Measurements from ENCODE around the gene NPIPA5. TPM values are rescaled to one million over a fixed set of nuclear protein-coding genes. Genes with fewer than 3 reads are reported as not detected.
"Not testable (repeated sequence)": the region's sequence is repeated elsewhere in the genome, so short reads cannot be mapped to it uniquely, and the experiment has no call there.

NPIPA5 gene
- total and polyA plus RNA-seq, 3 experiments from 2014 or later = 0.77 to 16.7 (median 12.4) TPM

DNA sequence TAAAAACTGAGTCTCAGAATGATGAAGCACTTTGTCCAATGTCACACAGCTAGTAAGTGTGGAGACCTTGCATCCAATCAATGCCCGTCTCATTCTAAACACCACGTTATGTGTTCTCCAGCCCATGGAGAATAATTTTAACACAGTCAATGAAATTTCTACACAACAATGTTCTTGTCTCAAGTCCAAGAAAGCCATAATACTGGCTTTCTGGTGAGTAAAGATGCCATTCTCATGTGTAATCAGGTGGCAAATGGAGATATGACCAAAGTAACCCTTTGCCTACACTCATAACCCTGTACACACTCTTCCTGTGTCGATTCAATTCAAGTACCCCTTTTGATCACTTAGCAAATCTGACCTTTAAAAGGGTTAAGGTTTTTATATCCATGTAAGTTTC, 4.7 kb upstream of the NPIPA5 start:
- H3K4me1 ChIP-seq (ENCODE audit: insufficient read depth, low read length); POLR2A ChIA-PET; DNase-seq; H3K9me3 ChIP-seq (ENCODE audit: low read length); H3K4me3 Mint-ChIP-seq; H3K36me3 Mint-ChIP-seq; H3K27me3 ChIP-seq (ENCODE audit: insufficient read depth, low read length, poor library complexity, severe bottlenecking); H3K27ac ChIP-seq (ENCODE audit: low read depth, low read length); H3K27ac Mint-ChIP-seq; H3K4me1 Mint-ChIP-seq; CTCF ChIA-PET; H3K4me3 ChIP-seq (ENCODE audit: low read length); H3K36me3 ChIP-seq (ENCODE audit: insufficient read depth, low read length); H3K27me3 Mint-ChIP-seq; H3K9me3 Mint-ChIP-seq: not testable (repeated sequence)

DNA sequence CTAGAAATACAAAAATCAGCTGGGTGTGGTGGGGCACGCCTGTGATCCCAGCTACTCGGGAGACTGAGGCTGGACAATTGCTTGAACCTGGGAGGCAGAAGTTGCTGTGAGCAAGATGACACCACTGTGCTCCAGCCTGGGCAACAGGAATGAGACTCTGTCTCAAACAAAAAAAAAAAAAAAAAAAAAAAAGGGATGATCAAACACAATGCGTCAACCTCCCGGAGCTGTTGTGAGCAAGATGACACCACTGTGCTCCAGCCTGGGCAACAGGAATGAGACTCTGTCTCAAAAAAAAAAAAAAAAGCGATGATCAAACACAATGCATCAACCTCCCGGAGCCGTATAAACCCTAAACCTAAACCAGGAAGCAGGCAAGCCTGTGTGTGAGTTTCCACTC, 20.6 kb downstream of the NPIPA5 start:
- H3K27ac ChIP-seq (ENCODE audit: low read depth, low read length); POLR2A ChIA-PET; H3K4me1 ChIP-seq (ENCODE audit: insufficient read depth, low read length); H3K27me3 ChIP-seq (ENCODE audit: insufficient read depth, low read length, poor library complexity, severe bottlenecking); CTCF ChIA-PET; H3K36me3 Mint-ChIP-seq; H3K9me3 ChIP-seq (ENCODE audit: low read length); H3K4me1 Mint-ChIP-seq; H3K27me3 Mint-ChIP-seq; H3K4me3 Mint-ChIP-seq; H3K36me3 ChIP-seq (ENCODE audit: insufficient read depth, low read length); H3K9me3 Mint-ChIP-seq; H3K27ac Mint-ChIP-seq; H3K4me3 ChIP-seq (ENCODE audit: low read length); DNase-seq: not testable (repeated sequence)

DNA sequence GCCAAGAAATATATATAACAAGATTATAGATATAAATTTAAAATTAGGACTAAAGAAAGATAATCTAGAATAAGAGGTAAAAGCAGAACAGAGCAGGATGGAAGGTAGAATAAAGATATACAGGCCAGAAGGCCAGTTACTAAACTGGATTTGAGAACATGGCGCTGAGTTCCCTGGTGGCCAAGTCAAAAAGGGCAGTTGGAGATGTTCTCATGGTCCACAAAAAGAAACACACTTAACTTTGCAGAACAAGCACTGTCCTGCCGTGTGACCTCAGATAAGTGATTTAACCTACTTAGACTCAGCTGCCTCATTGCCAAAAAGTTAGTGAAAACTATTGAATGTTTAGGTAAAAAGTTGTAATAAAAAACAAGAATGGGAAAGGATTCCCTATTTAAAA, 23.2 kb downstream of the NPIPA5 start:
- H3K27me3 Mint-ChIP-seq; H3K4me3 ChIP-seq (ENCODE audit: low read length); H3K4me1 Mint-ChIP-seq; H3K9me3 Mint-ChIP-seq; H3K36me3 Mint-ChIP-seq; H3K4me3 Mint-ChIP-seq; H3K27ac ChIP-seq (ENCODE audit: low read depth, low read length); H3K36me3 ChIP-seq (ENCODE audit: insufficient read depth, low read length); H3K27ac Mint-ChIP-seq; POLR2A ChIA-PET; H3K27me3 ChIP-seq (ENCODE audit: insufficient read depth, low read length, poor library complexity, severe bottlenecking); H3K9me3 ChIP-seq (ENCODE audit: low read length); DNase-seq; H3K4me1 ChIP-seq (ENCODE audit: insufficient read depth, low read length); CTCF ChIA-PET: not testable (repeated sequence)

DNA sequence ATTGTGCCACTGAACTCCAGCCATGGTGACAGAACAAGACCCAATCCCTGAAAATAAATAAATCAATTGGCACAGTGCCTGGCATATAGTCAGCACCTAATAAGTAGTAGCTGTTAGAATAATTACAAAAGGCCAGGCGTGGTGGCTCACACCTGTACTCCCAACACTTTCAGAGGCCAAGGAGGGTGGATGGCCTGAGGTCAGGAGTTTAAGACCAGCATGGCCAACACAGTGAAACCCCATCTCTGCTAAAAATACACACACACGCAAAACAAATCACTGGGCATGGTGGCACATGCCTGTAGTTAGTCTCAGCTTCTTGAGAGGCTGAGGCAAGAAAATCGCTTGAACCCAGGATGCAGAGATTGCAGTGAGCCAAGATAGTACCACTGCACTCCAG, 25.2 kb downstream of the NPIPA5 start:
- H3K27ac ChIP-seq (ENCODE audit: low read depth, low read length); H3K9me3 Mint-ChIP-seq; H3K4me3 ChIP-seq (ENCODE audit: low read length); DNase-seq; H3K36me3 ChIP-seq (ENCODE audit: insufficient read depth, low read length); H3K27me3 ChIP-seq (ENCODE audit: insufficient read depth, low read length, poor library complexity, severe bottlenecking); H3K27me3 Mint-ChIP-seq; CTCF ChIA-PET; H3K9me3 ChIP-seq (ENCODE audit: low read length); POLR2A ChIA-PET; H3K27ac Mint-ChIP-seq; H3K4me1 Mint-ChIP-seq; H3K36me3 Mint-ChIP-seq; H3K4me1 ChIP-seq (ENCODE audit: insufficient read depth, low read length); H3K4me3 Mint-ChIP-seq: not testable (repeated sequence)

DNA sequence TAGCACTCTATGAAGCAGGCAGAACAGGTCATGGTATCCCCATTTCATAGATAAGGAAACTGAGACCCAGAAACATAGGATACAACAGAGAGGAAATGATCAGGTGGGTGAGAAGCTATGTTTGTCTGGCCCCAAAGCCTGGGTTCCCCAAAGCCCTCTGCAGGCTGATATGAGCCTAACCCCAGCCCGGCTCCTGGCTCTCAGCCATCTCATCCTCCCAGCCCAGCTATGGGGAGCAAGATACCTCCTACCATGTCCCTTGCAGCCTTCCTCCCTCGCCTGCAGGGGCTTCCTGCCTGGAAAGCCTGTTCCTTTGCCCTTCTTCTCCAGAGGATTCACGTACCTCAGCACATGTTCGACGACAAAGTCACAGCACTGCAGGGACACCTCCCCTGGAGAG, 26.3 kb downstream of the NPIPA5 start:
- H3K4me1 Mint-ChIP-seq; DNase-seq; H3K27ac ChIP-seq (ENCODE audit: low read depth, low read length); H3K4me1 ChIP-seq (ENCODE audit: insufficient read depth, low read length); H3K36me3 Mint-ChIP-seq; CTCF ChIA-PET; H3K4me3 Mint-ChIP-seq; H3K27me3 Mint-ChIP-seq; H3K36me3 ChIP-seq (ENCODE audit: insufficient read depth, low read length); POLR2A ChIA-PET; H3K9me3 Mint-ChIP-seq; H3K9me3 ChIP-seq (ENCODE audit: low read length); H3K27me3 ChIP-seq (ENCODE audit: insufficient read depth, low read length, poor library complexity, severe bottlenecking); H3K27ac Mint-ChIP-seq; H3K4me3 ChIP-seq (ENCODE audit: low read length): not testable (repeated sequence)

GRCh38 chr16:15351251-15351650, 26.8 kb downstream of the NPIPA5 start:
- H3K27me3 Mint-ChIP-seq; H3K36me3 Mint-ChIP-seq; H3K4me3 ChIP-seq (ENCODE audit: low read length); H3K27me3 ChIP-seq (ENCODE audit: insufficient read depth, low read length, poor library complexity, severe bottlenecking); H3K4me1 Mint-ChIP-seq; H3K36me3 ChIP-seq (ENCODE audit: insufficient read depth, low read length); POLR2A ChIA-PET; H3K27ac ChIP-seq (ENCODE audit: low read depth, low read length); H3K4me1 ChIP-seq (ENCODE audit: insufficient read depth, low read length); H3K9me3 Mint-ChIP-seq; H3K9me3 ChIP-seq (ENCODE audit: low read length); CTCF ChIA-PET; DNase-seq; H3K27ac Mint-ChIP-seq; H3K4me3 Mint-ChIP-seq: not testable (repeated sequence)

GRCh38 chr16:15348721-15349120, 29.4 kb downstream of the NPIPA5 start:
- H3K9me3 Mint-ChIP-seq; H3K27ac Mint-ChIP-seq; POLR2A ChIA-PET; H3K36me3 ChIP-seq (ENCODE audit: insufficient read depth, low read length); H3K4me1 Mint-ChIP-seq; H3K27me3 Mint-ChIP-seq; CTCF ChIA-PET; H3K36me3 Mint-ChIP-seq; H3K27ac ChIP-seq (ENCODE audit: low read depth, low read length); H3K4me3 ChIP-seq (ENCODE audit: low read length); H3K27me3 ChIP-seq (ENCODE audit: insufficient read depth, low read length, poor library complexity, severe bottlenecking); H3K4me1 ChIP-seq (ENCODE audit: insufficient read depth, low read length); H3K4me3 Mint-ChIP-seq; H3K9me3 ChIP-seq (ENCODE audit: low read length); DNase-seq: not testable (repeated sequence)

DNA sequence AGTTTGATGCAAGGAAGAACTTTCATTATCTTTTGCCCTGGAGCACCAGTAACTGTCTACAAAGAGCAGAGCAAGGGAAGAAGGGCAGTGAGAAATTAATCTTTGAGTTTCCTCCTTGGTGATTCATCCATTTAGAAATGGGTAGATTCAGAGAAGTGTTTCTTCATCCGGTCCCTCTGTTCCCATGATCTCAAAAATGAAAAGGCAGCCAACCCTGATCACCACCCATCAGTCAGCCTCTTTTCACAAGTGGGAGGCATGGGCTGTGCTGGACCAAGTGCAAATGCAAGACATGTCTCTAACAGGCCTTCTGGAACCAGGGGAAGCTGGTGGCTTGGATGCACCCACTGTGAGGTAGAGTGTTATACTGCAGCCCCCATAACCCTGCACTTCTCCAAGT, 35.8 kb downstream of the NPIPA5 start:
- H3K27me3 ChIP-seq (ENCODE audit: insufficient read depth, low read length, poor library complexity, severe bottlenecking); H3K27ac Mint-ChIP-seq; H3K27me3 Mint-ChIP-seq; H3K36me3 ChIP-seq (ENCODE audit: insufficient read depth, low read length); POLR2A ChIA-PET; H3K4me3 Mint-ChIP-seq; CTCF ChIA-PET; H3K27ac ChIP-seq (ENCODE audit: low read depth, low read length); H3K36me3 Mint-ChIP-seq; H3K4me1 Mint-ChIP-seq; H3K4me1 ChIP-seq (ENCODE audit: insufficient read depth, low read length); H3K4me3 ChIP-seq (ENCODE audit: low read length); DNase-seq; H3K9me3 ChIP-seq (ENCODE audit: low read length); H3K9me3 Mint-ChIP-seq: not testable (repeated sequence)

GRCh38 chr16:15338986-15339385, 39.1 kb downstream of the NPIPA5 start:
- H3K4me1 ChIP-seq (ENCODE audit: insufficient read depth, low read length); H3K36me3 Mint-ChIP-seq; H3K27ac Mint-ChIP-seq; DNase-seq; H3K4me3 ChIP-seq (ENCODE audit: low read length); H3K27ac ChIP-seq (ENCODE audit: low read depth, low read length); H3K27me3 Mint-ChIP-seq; H3K27me3 ChIP-seq (ENCODE audit: insufficient read depth, low read length, poor library complexity, severe bottlenecking); POLR2A ChIA-PET; H3K4me3 Mint-ChIP-seq; H3K36me3 ChIP-seq (ENCODE audit: insufficient read depth, low read length); CTCF ChIA-PET; H3K9me3 ChIP-seq (ENCODE audit: low read length); H3K9me3 Mint-ChIP-seq; H3K4me1 Mint-ChIP-seq: not testable (repeated sequence)

All from CD8-positive, alpha-beta memory T cell (primary cell).